ENCODE data around the gene MED13.

The MED13 gene

DNA sequence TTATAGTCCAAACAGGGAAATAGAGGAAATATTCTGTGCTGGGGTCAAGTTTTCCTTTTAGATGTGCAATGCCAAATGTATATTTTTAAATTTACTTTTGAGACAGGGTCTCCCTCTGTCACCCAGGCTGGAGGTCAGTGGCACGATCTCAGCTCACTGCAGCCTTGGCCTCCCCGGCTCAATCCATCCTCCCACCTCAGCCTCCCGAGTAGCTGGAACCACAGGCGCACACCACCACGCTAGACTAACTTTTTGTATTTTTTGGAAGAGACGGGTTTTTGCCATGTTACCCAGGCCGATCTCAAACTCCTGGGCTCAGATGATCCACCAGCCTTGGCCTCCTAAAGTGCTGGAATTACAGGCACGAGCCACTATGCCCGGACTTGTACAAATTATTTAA, 25.8 kb upstream of the MED13 start:
- TF ChIP-seq ZNF16 (tag by site-specific recombination; IDR thresholded peaks at IDR 0.05; ENCODE audit: low read depth) (no peak), ZNF664 (tag by site-specific recombination; IDR thresholded peaks at IDR 0.05) (no peak)
- TF ChIP-seq, protein P1, sequence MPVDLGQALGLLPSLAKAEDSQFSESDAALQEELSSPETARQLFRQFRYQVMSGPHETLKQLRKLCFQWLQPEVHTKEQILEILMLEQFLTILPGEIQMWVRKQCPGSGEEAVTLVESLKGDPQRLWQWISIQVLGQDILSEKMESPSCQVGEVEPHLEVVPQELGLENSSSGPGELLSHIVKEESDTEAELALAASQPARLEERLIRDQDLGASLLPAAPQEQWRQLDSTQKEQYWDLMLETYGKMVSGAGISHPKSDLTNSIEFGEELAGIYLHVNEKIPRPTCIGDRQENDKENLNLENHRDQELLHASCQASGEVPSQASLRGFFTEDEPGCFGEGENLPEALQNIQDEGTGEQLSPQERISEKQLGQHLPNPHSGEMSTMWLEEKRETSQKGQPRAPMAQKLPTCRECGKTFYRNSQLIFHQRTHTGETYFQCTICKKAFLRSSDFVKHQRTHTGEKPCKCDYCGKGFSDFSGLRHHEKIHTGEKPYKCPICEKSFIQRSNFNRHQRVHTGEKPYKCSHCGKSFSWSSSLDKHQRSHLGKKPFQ (tag by site-specific recombination; IDR thresholded peaks at IDR 0.05), result no peak
- Histone ChIP-seq H3K4me1 (ENCODE audit: control insufficient read depth, insufficient read depth, low read length) (no peaks in the 10 kb centered on the region), H3K4me3 (ENCODE audit: low read depth, low read length) (no peak overlapping the region), H3K36me3 (ENCODE audit: control insufficient read depth in 2 of 2, insufficient read depth in 1 of 2, low read length in 2 of 2) (no peaks in the 10 kb centered on the region), H3K27ac (ENCODE audit: extremely low read depth, low read depth, low read length) (no peak overlapping the region), H3K9me3 (ENCODE audit: control insufficient read depth, insufficient read depth, low read depth, low read length) (no peaks in the 10 kb centered on the region)
- POLR2A ChIA-PET, result no interaction called here
- CTCF ChIA-PET, result interaction anchor here (0.6 kb wide), 1 partner anchor 249 kb away, joined by 3 read pairs; no protein-coding TSS in a partner anchor

DNA sequence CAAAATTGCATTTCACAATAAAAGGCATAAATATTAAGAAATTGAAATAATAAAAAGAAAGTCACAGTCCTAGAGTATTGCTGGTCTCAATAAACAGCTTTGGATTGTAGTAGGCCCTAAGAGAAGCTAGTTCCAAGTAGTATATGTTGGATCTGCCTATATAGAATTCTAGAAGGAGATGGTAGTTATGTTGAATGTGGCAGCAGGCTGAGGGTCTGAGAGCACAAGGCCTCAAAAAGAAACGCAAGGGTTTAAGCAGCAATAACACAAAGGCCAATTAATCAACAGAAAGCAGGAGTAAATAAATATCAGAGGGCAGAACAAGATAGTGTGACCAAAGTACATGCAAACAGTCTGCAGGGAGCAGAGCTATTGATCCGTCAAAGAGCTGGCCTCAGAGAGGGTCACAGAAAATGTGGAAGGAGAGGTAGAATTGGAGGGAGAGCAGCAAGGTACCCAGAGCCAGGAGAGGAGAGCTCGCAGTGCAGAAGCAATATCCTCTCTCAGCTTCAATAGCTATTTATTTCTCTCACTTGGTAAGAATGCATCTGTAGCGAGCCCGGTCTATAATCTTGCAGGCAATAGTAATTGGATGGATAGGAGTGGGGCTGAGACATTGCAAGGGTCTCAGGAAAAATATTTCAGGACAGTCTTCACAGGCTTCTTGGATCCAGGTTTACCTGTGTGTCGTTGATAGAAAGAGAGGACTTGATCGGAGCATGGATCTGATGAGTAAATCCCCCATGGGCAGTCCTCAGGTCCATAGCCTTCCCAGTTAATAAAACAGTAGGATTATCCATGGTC, 25.1 kb upstream of the MED13 start:
- ChIA-PET CTCF (interaction anchor here (0.6 to 1.4 kb wide), 2 partner anchors 19 to 248 kb away, joined by 3 to 4 read pairs; no protein-coding TSS in a partner anchor), POLR2A (interaction anchor here (0.5 kb wide), 1 partner anchor 190 kb away, joined by 4 read pairs; no protein-coding TSS in a partner anchor)
- no peak overlapping the region for H3K27ac ChIP-seq (ENCODE audit: extremely low read depth, low read depth, low read length)
- no peak for TF ChIP-seq ZNF223 (tag by site-specific recombination; IDR thresholded peaks at IDR 0.05)
- TF ChIP-seq ZSCAN16 (tag by site-specific recombination; IDR thresholded peaks at IDR 0.05), result no peak
- no peak for TF ChIP-seq ZFP3 (tag by site-specific recombination; IDR thresholded peaks at IDR 0.05; ENCODE audit: low read depth)
- no peak for TF ChIP-seq ZNF140 (tag by site-specific recombination; IDR thresholded peaks at IDR 0.05)
- no peak for TF ChIP-seq ZNF660 (tag by site-specific recombination; IDR thresholded peaks at IDR 0.05)
- no peak for TF ChIP-seq ZNF391 (tag by site-specific recombination; IDR thresholded peaks at IDR 0.05; ENCODE audit: borderline replicate concordance, low read depth)
- TF ChIP-seq ZNF248 (tag by site-specific recombination; IDR thresholded peaks at IDR 0.05), result no peak
- TF ChIP-seq, protein P2, sequence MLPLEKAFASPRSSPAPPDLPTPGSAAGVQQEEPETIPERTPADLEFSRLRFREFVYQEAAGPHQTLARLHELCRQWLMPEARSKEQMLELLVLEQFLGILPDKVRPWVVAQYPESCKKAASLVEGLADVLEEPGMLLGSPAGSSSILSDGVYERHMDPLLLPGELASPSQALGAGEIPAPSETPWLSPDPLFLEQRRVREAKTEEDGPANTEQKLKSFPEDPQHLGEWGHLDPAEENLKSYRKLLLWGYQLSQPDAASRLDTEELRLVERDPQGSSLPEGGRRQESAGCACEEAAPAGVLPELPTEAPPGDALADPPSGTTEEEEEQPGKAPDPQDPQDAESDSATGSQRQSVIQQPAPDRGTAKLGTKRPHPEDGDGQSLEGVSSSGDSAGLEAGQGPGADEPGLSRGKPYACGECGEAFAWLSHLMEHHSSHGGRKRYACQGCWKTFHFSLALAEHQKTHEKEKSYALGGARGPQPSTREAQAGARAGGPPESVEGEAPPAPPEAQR (tag by site-specific recombination; IDR thresholded peaks at IDR 0.05), result no peak
- TF ChIP-seq ZNF324 (tag by site-specific recombination; IDR thresholded peaks at IDR 0.05), result no peak
- no peak for TF ChIP-seq ZNF747 (tag by site-specific recombination; IDR thresholded peaks at IDR 0.05)
- TF ChIP-seq GLI2 (tag by site-specific recombination; IDR thresholded peaks at IDR 0.05; ENCODE audit: borderline replicate concordance, low read depth), result no peak
- no peak for TF ChIP-seq SCRT2 (tag by site-specific recombination; IDR thresholded peaks at IDR 0.05)
- TF ChIP-seq ZFHX2 (tag by site-specific recombination; conservative IDR thresholded peaks at IDR 0.05), result no peak
- no peak overlapping the region for H3K4me3 ChIP-seq (ENCODE audit: low read depth, low read length)
- H3K36me3 ChIP-seq (ENCODE audit: control insufficient read depth in 2 of 2, insufficient read depth in 1 of 2, low read length in 2 of 2), result no peaks in the 10 kb centered on the region
- H3K9me3 ChIP-seq (ENCODE audit: control insufficient read depth, insufficient read depth, low read depth, low read length), result no peaks in the 10 kb centered on the region
- no peaks in the 10 kb centered on the region for H3K4me1 ChIP-seq (ENCODE audit: control insufficient read depth, insufficient read depth, low read length)

DNA sequence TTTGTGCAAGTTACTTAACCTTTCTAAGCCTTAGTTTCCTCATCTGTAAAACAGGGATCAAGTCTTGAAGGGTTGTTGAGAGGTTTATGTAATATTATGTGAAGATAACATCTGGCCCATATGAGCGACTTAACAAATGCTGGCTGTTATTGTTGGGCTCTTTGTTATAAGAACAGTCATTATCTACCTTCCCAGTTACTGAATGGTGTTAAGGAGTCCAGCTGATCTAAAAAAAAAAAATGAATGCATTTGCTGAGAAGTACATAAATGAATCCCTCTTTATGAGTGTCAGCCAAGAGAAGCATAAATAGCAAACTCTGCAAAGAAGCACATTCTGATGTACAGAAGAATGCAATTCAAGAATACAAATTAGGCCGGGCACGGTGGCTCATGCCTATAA, 24.3 kb upstream of the MED13 start:
- CTCF ChIA-PET, result interaction anchor here (1.4 kb wide), 1 partner anchor 20 kb away, joined by 4 read pairs; no protein-coding TSS in a partner anchor
- Histone ChIP-seq H3K36me3 (ENCODE audit: control insufficient read depth in 2 of 2, insufficient read depth in 1 of 2, low read length in 2 of 2) (no peaks in the 10 kb centered on the region), H3K4me3 (ENCODE audit: low read depth, low read length) (no peak overlapping the region), H3K27ac (ENCODE audit: extremely low read depth, low read depth, low read length) (no peak overlapping the region), H3K4me1 (ENCODE audit: control insufficient read depth, insufficient read depth, low read length) (no peaks in the 10 kb centered on the region), H3K9me3 (ENCODE audit: control insufficient read depth, insufficient read depth, low read depth, low read length) (no peaks in the 10 kb centered on the region)
- POLR2A ChIA-PET, result interaction anchor here (0.5 kb wide), 1 partner anchor 191 kb away, joined by 4 read pairs; no protein-coding TSS in a partner anchor
- TF ChIP-seq, protein P2 (tag by site-specific recombination; IDR thresholded peaks at IDR 0.05), result no peak
- no peak for TF ChIP-seq ZNF521 (tag by site-specific recombination; IDR thresholded peaks at IDR 0.05)
- TF ChIP-seq, protein P3, sequence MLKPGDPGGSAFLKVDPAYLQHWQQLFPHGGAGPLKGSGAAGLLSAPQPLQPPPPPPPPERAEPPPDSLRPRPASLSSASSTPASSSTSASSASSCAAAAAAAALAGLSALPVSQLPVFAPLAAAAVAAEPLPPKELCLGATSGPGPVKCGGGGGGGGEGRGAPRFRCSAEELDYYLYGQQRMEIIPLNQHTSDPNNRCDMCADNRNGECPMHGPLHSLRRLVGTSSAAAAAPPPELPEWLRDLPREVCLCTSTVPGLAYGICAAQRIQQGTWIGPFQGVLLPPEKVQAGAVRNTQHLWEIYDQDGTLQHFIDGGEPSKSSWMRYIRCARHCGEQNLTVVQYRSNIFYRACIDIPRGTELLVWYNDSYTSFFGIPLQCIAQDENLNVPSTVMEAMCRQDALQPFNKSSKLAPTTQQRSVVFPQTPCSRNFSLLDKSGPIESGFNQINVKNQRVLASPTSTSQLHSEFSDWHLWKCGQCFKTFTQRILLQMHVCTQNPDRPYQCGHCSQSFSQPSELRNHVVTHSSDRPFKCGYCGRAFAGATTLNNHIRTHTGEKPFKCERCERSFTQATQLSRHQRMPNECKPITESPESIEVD (tag by site-specific recombination; IDR thresholded peaks at IDR 0.05), result no peak
- TF ChIP-seq FEZF1 (tag by site-specific recombination; IDR thresholded peaks at IDR 0.05), result no peak
- no peak for TF ChIP-seq ZNF202 (tag by site-specific recombination; IDR thresholded peaks at IDR 0.05; ENCODE audit: borderline replicate concordance)
- TF ChIP-seq ZNF350 (tag by site-specific recombination; IDR thresholded peaks at IDR 0.05), result no peak
- no peak for TF ChIP-seq ZNF785 (tag by site-specific recombination; IDR thresholded peaks at IDR 0.05)
- no peak for TF ChIP-seq YY1 (tag by site-specific recombination; IDR thresholded peaks at IDR 0.05)
- no peak for TF ChIP-seq ZBTB8A (tag by site-specific recombination; IDR thresholded peaks at IDR 0.05)
- no peak for TF ChIP-seq ZNF610 (tag by site-specific recombination; IDR thresholded peaks at IDR 0.05; ENCODE audit: borderline replicate concordance)
- TF ChIP-seq SCRT1 (tag by site-specific recombination; IDR thresholded peaks at IDR 0.05; ENCODE audit: borderline replicate concordance), result no peak
